ENCODE measurements around the gene CYB561. TPM values are rescaled to one million over a fixed set of nuclear protein-coding genes. Genes with fewer than 3 reads are reported as not detected.

Gene CYB561
- total and polyA plus RNA-seq, 2 donors (not counting 1 experiment from before 2014, with no cell fraction given), result 3.5 to 4.9 TPM

DNA sequence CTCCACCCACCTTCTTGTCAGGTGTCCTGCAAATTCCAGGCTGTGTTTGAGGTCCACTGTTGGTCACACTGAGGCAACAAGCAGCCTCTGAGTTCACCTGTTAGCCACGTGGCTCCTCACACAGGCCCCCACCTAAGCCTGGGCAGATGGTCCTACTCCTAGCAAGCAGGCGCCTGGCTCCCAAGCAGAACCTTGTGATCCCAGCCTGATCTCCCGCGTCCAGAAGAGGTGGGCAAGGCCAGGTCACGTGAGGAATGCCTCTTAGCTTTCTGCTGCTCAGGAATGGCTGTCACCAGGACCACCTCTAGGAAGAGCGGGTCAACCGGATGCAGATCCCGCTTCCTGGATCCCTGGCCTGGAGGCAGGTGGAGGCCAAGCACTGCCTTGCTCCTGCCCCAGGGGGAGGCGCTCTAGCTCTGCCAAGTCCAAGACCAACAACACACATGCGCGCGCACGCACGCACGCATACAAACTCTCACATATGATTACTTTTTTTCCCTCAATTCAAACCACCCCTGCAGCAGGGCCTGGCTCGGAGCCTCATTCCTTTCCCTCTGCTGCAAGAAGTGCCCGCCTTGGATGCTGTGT, 9.5 kb downstream of the CYB561 start:
- intact Hi-C loops (cut with micrococcal nuclease), result no loop called here
- no peak overlapping the region for H3K27ac Mint-ChIP-seq
- peaks cover 15 to 30% of the 10 kb centered on the region in 2 donors for H3K4me1 ChIP-seq (ENCODE audit: control insufficient read depth in 2 of 2, insufficient read depth in 2 of 2, low read length in 2 of 2)

More for the DNA sequence above, 9.5 kb downstream of the CYB561 start:
- no peaks in the 10 kb centered on the region for H4K20me1 ChIP-seq (ENCODE audit: control insufficient read depth, insufficient read depth, low read length, poor library complexity, severe bottlenecking)
- H3K4me3 ChIP-seq (ENCODE audit: control extremely low read depth in 1 of 5, extremely low read depth in 1 of 5, insufficient read depth in 1 of 5, low read depth in 2 of 5, low read length in 4 of 5), result no peak overlapping the region
- H3K36me3 ChIP-seq (replicated peaks in 1 of 2; ENCODE audit: control extremely low read depth in 1 of 2, control insufficient read depth in 1 of 2, extremely low read depth in 1 of 2, insufficient read depth in 2 of 2, low read length in 1 of 2), result no peaks in the 10 kb centered on the region
- Mint-ChIP-seq H3K4me1 (peaks cover 21% of the 10 kb centered on the region), H3K4me3 (no peak overlapping the region), H3K9me3 (ENCODE audit: insufficient read depth) (no peaks in the 10 kb centered on the region), H3K27me3 (peaks cover 10% of the 10 kb centered on the region)
- peaks cover 0 to 4% (median 0%) of the 10 kb centered on the region in 3 donors for H3K9me3 ChIP-seq (ENCODE audit: control extremely low read depth in 1 of 3, control insufficient read depth in 2 of 3, insufficient read depth in 1 of 3, low read length in 2 of 3)
- no peak overlapping the region for H3K4me2 ChIP-seq (replicated peaks; ENCODE audit: low read depth, low read length, poor library complexity, severe bottlenecking)
- H3K79me2 ChIP-seq (ENCODE audit: control insufficient read depth, insufficient read depth, low read length), result no peaks in the 10 kb centered on the region
- ATAC-seq (ENCODE audit: low read depth) (no peak), DNase-seq (no peak)
- no peak overlapping the region for H2AFZ ChIP-seq (ENCODE audit: insufficient read depth, low read depth, low read length, poor library complexity, severe bottlenecking)
- H3K9ac ChIP-seq (ENCODE audit: low read length), result no peak overlapping the region
- peaks cover 0 to 28% (median under 1%) of the 10 kb centered on the region in 4 experiments for H3K27me3 ChIP-seq (replicated peaks in 1 of 4; ENCODE audit: control extremely low read depth in 1 of 4, control insufficient read depth in 3 of 4, insufficient read depth in 4 of 4, low read length in 3 of 4)
- no peak for TF ChIP-seq EZH2 (IDR thresholded peaks at IDR 0.05; ENCODE audit: borderline replicate concordance, insufficient read depth, low read depth, low read length, poor library complexity, severe bottlenecking)
- TF ChIP-seq, protein P1, sequence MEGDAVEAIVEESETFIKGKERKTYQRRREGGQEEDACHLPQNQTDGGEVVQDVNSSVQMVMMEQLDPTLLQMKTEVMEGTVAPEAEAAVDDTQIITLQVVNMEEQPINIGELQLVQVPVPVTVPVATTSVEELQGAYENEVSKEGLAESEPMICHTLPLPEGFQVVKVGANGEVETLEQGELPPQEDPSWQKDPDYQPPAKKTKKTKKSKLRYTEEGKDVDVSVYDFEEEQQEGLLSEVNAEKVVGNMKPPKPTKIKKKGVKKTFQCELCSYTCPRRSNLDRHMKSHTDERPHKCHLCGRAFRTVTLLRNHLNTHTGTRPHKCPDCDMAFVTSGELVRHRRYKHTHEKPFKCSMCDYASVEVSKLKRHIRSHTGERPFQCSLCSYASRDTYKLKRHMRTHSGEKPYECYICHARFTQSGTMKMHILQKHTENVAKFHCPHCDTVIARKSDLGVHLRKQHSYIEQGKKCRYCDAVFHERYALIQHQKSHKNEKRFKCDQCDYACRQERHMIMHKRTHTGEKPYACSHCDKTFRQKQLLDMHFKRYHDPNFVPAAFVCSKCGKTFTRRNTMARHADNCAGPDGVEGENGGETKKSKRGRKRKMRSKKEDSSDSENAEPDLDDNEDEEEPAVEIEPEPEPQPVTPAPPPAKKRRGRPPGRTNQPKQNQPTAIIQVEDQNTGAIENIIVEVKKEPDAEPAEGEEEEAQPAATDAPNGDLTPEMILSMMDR (IDR thresholded peaks at IDR 0.05), result no peak
- POLR2A ChIA-PET, result interaction anchor here (0.5 kb wide), 1 partner anchor 394 kb away, joined by 3 read pairs; no protein-coding TSS in a partner anchor
- H3K27ac ChIP-seq (ENCODE audit: low read length in 2 of 2), result no peak overlapping the region
- 96% methylated on average over 17 of the region's 17 CpGs for WGBS (ENCODE audit: insufficient coverage)
- CTCF ChIA-PET, result interaction anchor here (0.8 to 2.7 kb wide), 4 partner anchors 11 to 176 kb away, joined by 3 to 19 read pairs (median 8); no protein-coding TSS in a partner anchor
